H1 (cell line): ENCODE measurements around the gene TMEM203. TPM values are rescaled to one million over a fixed set of nuclear protein-coding genes. Genes with fewer than 3 reads are reported as not detected.

ENCODE experiments used
- BACH1 ChIP-seq: IDR thresholded peaks from 2 replicates; pipeline ENCODE4 v1.6.1; 2012; ENCODE audit warnings: low read length, improper control_type of control experiment
- BRCA1 ChIP-seq: IDR thresholded peaks from 2 replicates; pipeline ENCODE4 v1.6.1; 2012; ENCODE audit warnings: low read depth, low read length, improper control_type of control experiment
- CBX8 ChIP-seq: fragments of 300-800, 300-1000 bp; sonication (generic); IDR thresholded peaks from 2 replicates; pipeline ENCODE4 v1.7.1; 2016; ENCODE audit warnings: low read depth, low read length, borderline replicate concordance
- EGR1 ChIP-seq: IDR thresholded peaks from 2 replicates; pipeline ENCODE4 v1.6.1; 2011; ENCODE audit warnings: low read depth, low read length, borderline replicate concordance
- GABPA ChIP-seq: IDR thresholded peaks from 2 replicates; pipeline ENCODE4 v1.6.1; 2011; ENCODE audit warnings: mild to moderate bottlenecking, low read length, moderate library complexity, borderline replicate concordance; ENCODE audit not compliant: insufficient read depth
- HDAC6 ChIP-seq: IDR thresholded peaks from one replicate; pipeline ENCODE4 v1.7.1; 2012; ENCODE audit warnings: low read depth, mild to moderate bottlenecking, inconsistent platforms, low read length, moderate library complexity
- PHF8 ChIP-seq: fragments of 200-600 bp; sonication (generic); conservative IDR thresholded peaks from 2 replicates; pipeline ENCODE4 v1.7.1; 2012; ENCODE audit warnings: low read depth, mild to moderate bottlenecking, inconsistent platforms, low read length, moderate library complexity
- POU5F1 ChIP-seq: IDR thresholded peaks from 2 replicates; pipeline ENCODE4 v1.6.1; 2011; ENCODE audit warnings: low read depth, mild to moderate bottlenecking, low read length, moderate library complexity
- SAP30 ChIP-seq: fragments of 300-600 bp; sonication (generic); IDR thresholded peaks from 2 replicates; pipeline ENCODE4 v1.7.1; 2012; ENCODE audit warnings: low read length, moderate library complexity, mild to moderate bottlenecking, inconsistent platforms; ENCODE audit not compliant: insufficient read depth, insufficient replicate concordance
- SUZ12 ChIP-seq: fragments of 200-600 bp; sonication (generic); IDR thresholded peaks from 2 replicates; pipeline ENCODE4 v1.6.1; 2012; ENCODE audit warnings: mild to moderate bottlenecking, inconsistent platforms, low read length, moderate library complexity, mixed read lengths
- TAF7 ChIP-seq: optimal IDR thresholded peaks from 2 replicates; pipeline ENCODE3; 2011; ENCODE audit warnings: low read depth, mild to moderate bottlenecking, inconsistent platforms, low read length, moderate library complexity, borderline replicate concordance
- polyA plus RNA-seq, 7 experiments: library from polyadenylated mRNA; depleted of rRNA in 3 of 7; stranded (reverse) in 5 of 7; unstranded in 2 of 7; fragments of >200 nt in 5 of 7; fragments of 200-250 nt in 2 of 7; gene quantifications; 1 replicate in 5 of 7; 2 replicates in 1 of 7; 4 replicates in 1 of 7; pipeline versions ENCODE4 v1.2.1 to v1.2.3, GENCODE V29; 2011 to 2013; ENCODE audit warnings: missing spikeins in 2 of 7, mixed read lengths in 2 of 7
- total RNA-seq: library from RNA; stranded (reverse); fragmentation: NEBNext Ultra II Directional; extraction: Animal tissue kit (Norgen Biotek cat#: 25700); gene quantifications from 2 replicates; pipeline ENCODE4 v1.2.1, GENCODE V29; 2021
- TF ChIP-seq, protein P1 (sequence below): fragments of 300-600 bp; sonication (generic); IDR thresholded peaks from 2 replicates; pipeline ENCODE4 v1.7.1; 2012; ENCODE audit warnings: low read length, moderate library complexity, mild to moderate bottlenecking, inconsistent platforms; ENCODE audit not compliant: insufficient replicate concordance

Gene TMEM203
- total and polyA plus RNA-seq, 2 of the 8 experiments (the other 6 are each of a cell fraction or from before 2014, with no cell fraction given) = 44.1 to 57.1 TPM

GRCh38 chr9:137160054-137160425 is 45.4 kb downstream of the TMEM203 start (continued):
- TF ChIP-seq, protein P1, sequence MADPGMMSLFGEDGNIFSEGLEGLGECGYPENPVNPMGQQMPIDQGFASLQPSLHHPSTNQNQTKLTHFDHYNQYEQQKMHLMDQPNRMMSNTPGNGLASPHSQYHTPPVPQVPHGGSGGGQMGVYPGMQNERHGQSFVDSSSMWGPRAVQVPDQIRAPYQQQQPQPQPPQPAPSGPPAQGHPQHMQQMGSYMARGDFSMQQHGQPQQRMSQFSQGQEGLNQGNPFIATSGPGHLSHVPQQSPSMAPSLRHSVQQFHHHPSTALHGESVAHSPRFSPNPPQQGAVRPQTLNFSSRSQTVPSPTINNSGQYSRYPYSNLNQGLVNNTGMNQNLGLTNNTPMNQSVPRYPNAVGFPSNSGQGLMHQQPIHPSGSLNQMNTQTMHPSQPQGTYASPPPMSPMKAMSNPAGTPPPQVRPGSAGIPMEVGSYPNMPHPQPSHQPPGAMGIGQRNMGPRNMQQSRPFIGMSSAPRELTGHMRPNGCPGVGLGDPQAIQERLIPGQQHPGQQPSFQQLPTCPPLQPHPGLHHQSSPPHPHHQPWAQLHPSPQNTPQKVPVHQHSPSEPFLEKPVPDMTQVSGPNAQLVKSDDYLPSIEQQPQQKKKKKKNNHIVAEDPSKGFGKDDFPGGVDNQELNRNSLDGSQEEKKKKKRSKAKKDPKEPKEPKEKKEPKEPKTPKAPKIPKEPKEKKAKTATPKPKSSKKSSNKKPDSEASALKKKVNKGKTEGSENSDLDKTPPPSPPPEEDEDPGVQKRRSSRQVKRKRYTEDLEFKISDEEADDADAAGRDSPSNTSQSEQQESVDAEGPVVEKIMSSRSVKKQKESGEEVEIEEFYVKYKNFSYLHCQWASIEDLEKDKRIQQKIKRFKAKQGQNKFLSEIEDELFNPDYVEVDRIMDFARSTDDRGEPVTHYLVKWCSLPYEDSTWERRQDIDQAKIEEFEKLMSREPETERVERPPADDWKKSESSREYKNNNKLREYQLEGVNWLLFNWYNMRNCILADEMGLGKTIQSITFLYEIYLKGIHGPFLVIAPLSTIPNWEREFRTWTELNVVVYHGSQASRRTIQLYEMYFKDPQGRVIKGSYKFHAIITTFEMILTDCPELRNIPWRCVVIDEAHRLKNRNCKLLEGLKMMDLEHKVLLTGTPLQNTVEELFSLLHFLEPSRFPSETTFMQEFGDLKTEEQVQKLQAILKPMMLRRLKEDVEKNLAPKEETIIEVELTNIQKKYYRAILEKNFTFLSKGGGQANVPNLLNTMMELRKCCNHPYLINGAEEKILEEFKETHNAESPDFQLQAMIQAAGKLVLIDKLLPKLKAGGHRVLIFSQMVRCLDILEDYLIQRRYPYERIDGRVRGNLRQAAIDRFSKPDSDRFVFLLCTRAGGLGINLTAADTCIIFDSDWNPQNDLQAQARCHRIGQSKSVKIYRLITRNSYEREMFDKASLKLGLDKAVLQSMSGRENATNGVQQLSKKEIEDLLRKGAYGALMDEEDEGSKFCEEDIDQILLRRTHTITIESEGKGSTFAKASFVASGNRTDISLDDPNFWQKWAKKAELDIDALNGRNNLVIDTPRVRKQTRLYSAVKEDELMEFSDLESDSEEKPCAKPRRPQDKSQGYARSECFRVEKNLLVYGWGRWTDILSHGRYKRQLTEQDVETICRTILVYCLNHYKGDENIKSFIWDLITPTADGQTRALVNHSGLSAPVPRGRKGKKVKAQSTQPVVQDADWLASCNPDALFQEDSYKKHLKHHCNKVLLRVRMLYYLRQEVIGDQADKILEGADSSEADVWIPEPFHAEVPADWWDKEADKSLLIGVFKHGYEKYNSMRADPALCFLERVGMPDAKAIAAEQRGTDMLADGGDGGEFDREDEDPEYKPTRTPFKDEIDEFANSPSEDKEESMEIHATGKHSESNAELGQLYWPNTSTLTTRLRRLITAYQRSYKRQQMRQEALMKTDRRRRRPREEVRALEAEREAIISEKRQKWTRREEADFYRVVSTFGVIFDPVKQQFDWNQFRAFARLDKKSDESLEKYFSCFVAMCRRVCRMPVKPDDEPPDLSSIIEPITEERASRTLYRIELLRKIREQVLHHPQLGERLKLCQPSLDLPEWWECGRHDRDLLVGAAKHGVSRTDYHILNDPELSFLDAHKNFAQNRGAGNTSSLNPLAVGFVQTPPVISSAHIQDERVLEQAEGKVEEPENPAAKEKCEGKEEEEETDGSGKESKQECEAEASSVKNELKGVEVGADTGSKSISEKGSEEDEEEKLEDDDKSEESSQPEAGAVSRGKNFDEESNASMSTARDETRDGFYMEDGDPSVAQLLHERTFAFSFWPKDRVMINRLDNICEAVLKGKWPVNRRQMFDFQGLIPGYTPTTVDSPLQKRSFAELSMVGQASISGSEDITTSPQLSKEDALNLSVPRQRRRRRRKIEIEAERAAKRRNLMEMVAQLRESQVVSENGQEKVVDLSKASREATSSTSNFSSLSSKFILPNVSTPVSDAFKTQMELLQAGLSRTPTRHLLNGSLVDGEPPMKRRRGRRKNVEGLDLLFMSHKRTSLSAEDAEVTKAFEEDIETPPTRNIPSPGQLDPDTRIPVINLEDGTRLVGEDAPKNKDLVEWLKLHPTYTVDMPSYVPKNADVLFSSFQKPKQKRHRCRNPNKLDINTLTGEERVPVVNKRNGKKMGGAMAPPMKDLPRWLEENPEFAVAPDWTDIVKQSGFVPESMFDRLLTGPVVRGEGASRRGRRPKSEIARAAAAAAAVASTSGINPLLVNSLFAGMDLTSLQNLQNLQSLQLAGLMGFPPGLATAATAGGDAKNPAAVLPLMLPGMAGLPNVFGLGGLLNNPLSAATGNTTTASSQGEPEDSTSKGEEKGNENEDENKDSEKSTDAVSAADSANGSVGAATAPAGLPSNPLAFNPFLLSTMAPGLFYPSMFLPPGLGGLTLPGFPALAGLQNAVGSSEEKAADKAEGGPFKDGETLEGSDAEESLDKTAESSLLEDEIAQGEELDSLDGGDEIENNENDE = no peak
- TF ChIP-seq TAF7 (no peak), BRCA1 (no peak), SUZ12 (no peak), GABPA (no peak), HDAC6 (no peak), CBX8 (no peak), POU5F1 (no peak), SAP30 (no peak), EGR1 (no peak), PHF8 (no peak), BACH1 (no peak)
